NCI-H446 treated with DMSO at 0.1 percent for 48 hours (cell line): Measurements from ENCODE around the gene AUTS2.

ENCODE experiments used
- DNase-seq: peaks from one replicate; lab custom pipeline; 2025; lab: John Stamatoyannopoulos, UW

AUTS2 gene

GRCh38 chr7:69939317-69939716, 341.0 kb downstream of the AUTS2 start:
- DNase-seq, result no peak

- no peak for DNase-seq
Measured at GRCh38 chr7:69941077-69941651, 342.9 kb downstream of the AUTS2 start.

- DNase-seq, result no peak
Measured at GRCh38 chr7:69942573-69942972, 344.3 kb downstream of the AUTS2 start.

GRCh38 chr7:69946901-69947300, 348.6 kb downstream of the AUTS2 start:
- DNase-seq, result no peak

GRCh38 chr7:69947998-69948397, 349.7 kb downstream of the AUTS2 start:
- DNase-seq, result no peak

- DNase-seq, result no peak
Measured at GRCh38 chr7:69949122-69949521, 350.8 kb downstream of the AUTS2 start.

- DNase-seq, result no peak
Measured at GRCh38 chr7:69951458-69951857, 353.2 kb downstream of the AUTS2 start.

GRCh38 chr7:69953136-69954067, 355.1 kb downstream of the AUTS2 start:
- DNase-seq, result no peak

- DNase-seq, result no peak
Measured at GRCh38 chr7:69956541-69956940, 358.3 kb downstream of the AUTS2 start.

- no peak for DNase-seq
Measured at GRCh38 chr7:69957661-69958060, 359.4 kb downstream of the AUTS2 start.

GRCh38 chr7:69959789-69960499, 361.7 kb downstream of the AUTS2 start:
- no peak for DNase-seq

GRCh38 chr7:69961436-69961835, 363.2 kb downstream of the AUTS2 start:
- DNase-seq, result no peak

- DNase-seq, result no peak
Measured at GRCh38 chr7:69962186-69963065, 364.2 kb downstream of the AUTS2 start.

- no peak for DNase-seq
Measured at GRCh38 chr7:69963393-69963792, 365.1 kb downstream of the AUTS2 start.

- DNase-seq, result no peak
Measured at GRCh38 chr7:69966766-69967591, 368.7 kb downstream of the AUTS2 start.

GRCh38 chr7:69967689-69968450, 369.6 kb downstream of the AUTS2 start:
- no peak for DNase-seq

- DNase-seq, result no peak
Measured at GRCh38 chr7:69968969-69969556, 370.8 kb downstream of the AUTS2 start.

GRCh38 chr7:69981646-69982045, 383.4 kb downstream of the AUTS2 start:
- DNase-seq, result no peak

GRCh38 chr7:69982197-69982596, 383.9 kb downstream of the AUTS2 start:
- no peak for DNase-seq

- no peak for DNase-seq
Measured at GRCh38 chr7:69989551-69989950, 391.3 kb downstream of the AUTS2 start.
